B cell (primary cell): Measurements from ENCODE around the gene TTC4. TPM values are rescaled to one million over a fixed set of nuclear protein-coding genes. Genes with fewer than 3 reads are reported as not detected.

Experiments used
- ATAC-seq: fragments of 200-7000 bp; cut with Tn5 transposase; one replicate; pipeline ENCODE4 v1.10.0; 2021; ENCODE audit warnings: low read depth, mild to moderate bottlenecking, moderate number of reproducible peaks, moderate library complexity
- CTCF ChIA-PET: fragments of 350-600 bp; sonication (Branson Sonifier 250); formaldehyde crosslinking; loops from one replicate; lab custom pipeline; 2021; ENCODE audit warnings: antibody characterized with exemption, inconsistent platforms; lab: Charles Lee
- POLR2A ChIA-PET: fragments of 350-600 bp; sonication (Branson Sonifier 250); formaldehyde crosslinking; loops from one replicate; lab custom pipeline; 2021; ENCODE audit warnings: antibody characterized with exemption; lab: Charles Lee
- DNase-seq: peaks from one replicate; pipeline ENCODE4 v3.0.0; 2013
- H2AFZ ChIP-seq: 2 replicates; pipeline ENCODE4 v1.6.1; 2012; ENCODE audit warnings: mild to moderate bottlenecking, low read depth, low read length; ENCODE audit not compliant: insufficient read depth, poor library complexity, severe bottlenecking
- H3K27ac ChIP-seq, 2 donors: 1 replicate in 1 of 2; 2 replicates in 1 of 2; pipeline ENCODE4 v1.5.1; 2012 to 2013; ENCODE audit warnings: low read length in 2 of 2, mild to moderate bottlenecking in 2 of 2, moderate library complexity in 1 of 2
- H3K27me3 ChIP-seq, 4 experiments: fragments of 200-600 bp in 1 of 4; sonication (generic) in 1 of 4; replicated peaks in 1 of 4; 1 replicate in 2 of 4; 2 replicates in 2 of 4; pipeline versions ENCODE4 v1.6.1 to v1.7.0; 2013 to 2016; ENCODE audit warnings: low read length in 3 of 4, mild to moderate bottlenecking in 2 of 4, mixed read lengths in 1 of 4, moderate library complexity in 1 of 4; ENCODE audit not compliant: insufficient read depth in 4 of 4, control insufficient read depth in 3 of 4; ENCODE audit errors: control extremely low read depth in 1 of 4
- H3K36me3 ChIP-seq, 2 experiments: replicated peaks in 1 of 2; 1 replicate in 1 of 2; 2 replicates in 1 of 2; pipeline versions ENCODE4 v1.6.1 to v1.7.1; 2013; ENCODE audit warnings: low read length in 1 of 2; ENCODE audit not compliant: insufficient read depth in 2 of 2, control insufficient read depth in 1 of 2; ENCODE audit errors: control extremely low read depth in 1 of 2, extremely low read depth in 1 of 2
- H3K4me1 ChIP-seq, 2 donors: fragments of 200-600 bp in 1 of 2; sonication (generic) in 1 of 2; 1 replicate in 1 of 2; 2 replicates in 1 of 2; pipeline versions ENCODE4 v1.5.1 to v1.6.1; 2013 to 2017; ENCODE audit warnings: low read length in 2 of 2; ENCODE audit not compliant: control insufficient read depth in 2 of 2, insufficient read depth in 2 of 2
- H3K4me2 ChIP-seq: replicated peaks from 2 replicates; pipeline ENCODE3; 2012; ENCODE audit warnings: mild to moderate bottlenecking, low read depth, low read length; ENCODE audit not compliant: poor library complexity, severe bottlenecking
- H3K4me3 ChIP-seq, 5 experiments: fragments of 200-600 bp in 1 of 5; sonication (generic) in 1 of 5; 1 replicate in 3 of 5; 2 replicates in 2 of 5; pipeline versions ENCODE4 v1.5.1 to v1.7.0; 2011 to 2016; ENCODE audit warnings: low read length in 4 of 5, mild to moderate bottlenecking in 4 of 5, low read depth in 2 of 5, control low read depth in 1 of 5, moderate library complexity in 1 of 5; ENCODE audit not compliant: insufficient read depth in 1 of 5; ENCODE audit errors: control extremely low read depth in 1 of 5, extremely low read depth in 1 of 5
- H3K79me2 ChIP-seq: fragments of 200-600 bp; sonication (generic); one replicate; pipeline ENCODE4 v1.6.0; 2016; ENCODE audit warnings: low read length; ENCODE audit not compliant: control insufficient read depth, insufficient read depth
- H3K9ac ChIP-seq: fragments of 200-600 bp; sonication (generic); 2 replicates; pipeline ENCODE4 v1.6.1; 2017; ENCODE audit warnings: mild to moderate bottlenecking, low read length, moderate library complexity
- H3K9me3 ChIP-seq, 3 donors: one replicate each; pipeline versions ENCODE4 v1.6.1 to v1.7.1; 2013; ENCODE audit warnings: low read length in 2 of 3; ENCODE audit not compliant: control insufficient read depth in 2 of 3, insufficient read depth in 1 of 3; ENCODE audit errors: control extremely low read depth in 1 of 3
- H4K20me1 ChIP-seq: 2 replicates; pipeline ENCODE4 v1.6.0; 2012; ENCODE audit warnings: mild to moderate bottlenecking, low read length; ENCODE audit not compliant: insufficient read depth, control insufficient read depth, poor library complexity, severe bottlenecking
- H3K27ac Mint-ChIP-seq: one replicate; pipeline ENCODE4 v1.8.0; 2021; ENCODE audit warnings: mixed read lengths
- H3K27me3 Mint-ChIP-seq: one replicate; pipeline ENCODE4 v1.8.0; 2021; ENCODE audit warnings: mixed read lengths
- H3K4me1 Mint-ChIP-seq: one replicate; pipeline ENCODE4 v1.8.0; 2021; ENCODE audit warnings: mixed read lengths
- H3K4me3 Mint-ChIP-seq: one replicate; pipeline ENCODE4 v1.8.0; 2021; ENCODE audit warnings: mixed read lengths
- H3K9me3 Mint-ChIP-seq: one replicate; pipeline ENCODE4 v1.8.0; 2022; ENCODE audit warnings: mixed read lengths; ENCODE audit not compliant: insufficient read depth
- EZH2 ChIP-seq: IDR thresholded peaks from 2 replicates; pipeline ENCODE4 v1.6.1; 2012; ENCODE audit warnings: borderline replicate concordance, low read depth, mild to moderate bottlenecking, moderate library complexity, low read length; ENCODE audit not compliant: insufficient read depth, poor library complexity, severe bottlenecking
- WGBS: methylation state at CpG from one replicate; pipeline ENCODE4 v1.1.5; 2013; ENCODE audit warnings: missing lambda C conversion rate; ENCODE audit not compliant: insufficient coverage; 5-methylcytosine and 5-hydroxymethylcytosine counted together
- intact Hi-C: fragments of 100-400 bp; cut with micrococcal nuclease; formaldehyde crosslinking; loops from one replicate; pipeline ENCODE4 v1.10.0; 2022
- polyA plus RNA-seq: library from polyadenylated mRNA; depleted of rRNA; stranded (reverse); fragments of >200 nt; gene quantifications from 2 replicates; pipeline ENCODE4 v1.2.3, GENCODE V29; 2012
- total RNA-seq, 2 donors: library from RNA; stranded (reverse); fragments of 120-200 nt in 1 of 2; gene quantifications; 1 replicate in 1 of 2; 2 replicates in 1 of 2; pipeline versions ENCODE4 v1.2.3 to v1.2.4, GENCODE V29; 2013 to 2022
- TF ChIP-seq, protein P1 (sequence below): fragments of 200-600 bp; IDR thresholded peaks from one replicate; pipeline ENCODE4 v1.8.0; 2022; ENCODE audit warnings: antibody characterized with exemption, mild to moderate bottlenecking

TTC4 gene
- total and polyA plus RNA-seq, 2 donors (not counting 1 experiment from before 2014, with no cell fraction given) = 9.9 to 23.9 TPM

DNA sequence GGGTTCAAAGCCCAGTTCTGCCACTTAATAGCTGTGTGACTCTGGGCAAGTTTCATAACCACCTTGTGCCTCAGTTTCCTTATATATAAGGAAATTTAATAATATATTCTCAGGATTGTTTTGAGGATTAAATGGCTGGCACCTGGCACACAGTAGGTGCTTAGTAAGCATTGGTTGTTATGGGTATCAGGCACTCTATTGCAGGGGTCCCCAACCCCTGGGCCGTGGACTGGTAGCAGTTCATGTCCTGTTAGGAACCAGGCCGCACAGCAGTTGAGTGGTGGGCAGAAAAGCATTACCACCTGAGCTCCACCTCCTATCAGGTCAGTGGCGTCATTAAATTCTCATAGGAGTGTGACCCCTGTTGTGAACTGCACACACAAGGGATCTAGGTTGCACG, 30.2 kb downstream of the TTC4 start:
- no peak overlapping the region for H3K4me3 ChIP-seq
- ChIA-PET CTCF (no interaction called here), POLR2A (no interaction called here)
- intact Hi-C loops = no loop called here
- H3K9ac ChIP-seq = no peak overlapping the region
- H4K20me1 ChIP-seq = no peaks in the 10 kb centered on the region
- no peak overlapping the region for H3K4me3 Mint-ChIP-seq
- H3K36me3 ChIP-seq = peaks cover 0 to 22% of the 10 kb centered on the region in 2 experiments
- WGBS = 88% methylated on average over 4 of the region's 4 CpGs
- no peaks in the 10 kb centered on the region for H3K79me2 ChIP-seq
- TF ChIP-seq, protein P1, sequence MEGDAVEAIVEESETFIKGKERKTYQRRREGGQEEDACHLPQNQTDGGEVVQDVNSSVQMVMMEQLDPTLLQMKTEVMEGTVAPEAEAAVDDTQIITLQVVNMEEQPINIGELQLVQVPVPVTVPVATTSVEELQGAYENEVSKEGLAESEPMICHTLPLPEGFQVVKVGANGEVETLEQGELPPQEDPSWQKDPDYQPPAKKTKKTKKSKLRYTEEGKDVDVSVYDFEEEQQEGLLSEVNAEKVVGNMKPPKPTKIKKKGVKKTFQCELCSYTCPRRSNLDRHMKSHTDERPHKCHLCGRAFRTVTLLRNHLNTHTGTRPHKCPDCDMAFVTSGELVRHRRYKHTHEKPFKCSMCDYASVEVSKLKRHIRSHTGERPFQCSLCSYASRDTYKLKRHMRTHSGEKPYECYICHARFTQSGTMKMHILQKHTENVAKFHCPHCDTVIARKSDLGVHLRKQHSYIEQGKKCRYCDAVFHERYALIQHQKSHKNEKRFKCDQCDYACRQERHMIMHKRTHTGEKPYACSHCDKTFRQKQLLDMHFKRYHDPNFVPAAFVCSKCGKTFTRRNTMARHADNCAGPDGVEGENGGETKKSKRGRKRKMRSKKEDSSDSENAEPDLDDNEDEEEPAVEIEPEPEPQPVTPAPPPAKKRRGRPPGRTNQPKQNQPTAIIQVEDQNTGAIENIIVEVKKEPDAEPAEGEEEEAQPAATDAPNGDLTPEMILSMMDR = no peak
- TF ChIP-seq EZH2 = no peak
- no peak for ATAC-seq
- no peak overlapping the region for H3K27ac ChIP-seq
- H3K4me1 Mint-ChIP-seq = no peaks in the 10 kb centered on the region
- H3K9me3 ChIP-seq = no peaks in the 10 kb centered on the region
- no peak overlapping the region for H3K27ac Mint-ChIP-seq
- no peak overlapping the region for H2AFZ ChIP-seq
- H3K4me2 ChIP-seq = no peak overlapping the region
- H3K27me3 ChIP-seq = no peaks in the 10 kb centered on the region
- H3K27me3 Mint-ChIP-seq = peaks cover 3% of the 10 kb centered on the region
- DNase-seq = no peak
- no peaks in the 10 kb centered on the region for H3K4me1 ChIP-seq
- no peaks in the 10 kb centered on the region for H3K9me3 Mint-ChIP-seq

DNA sequence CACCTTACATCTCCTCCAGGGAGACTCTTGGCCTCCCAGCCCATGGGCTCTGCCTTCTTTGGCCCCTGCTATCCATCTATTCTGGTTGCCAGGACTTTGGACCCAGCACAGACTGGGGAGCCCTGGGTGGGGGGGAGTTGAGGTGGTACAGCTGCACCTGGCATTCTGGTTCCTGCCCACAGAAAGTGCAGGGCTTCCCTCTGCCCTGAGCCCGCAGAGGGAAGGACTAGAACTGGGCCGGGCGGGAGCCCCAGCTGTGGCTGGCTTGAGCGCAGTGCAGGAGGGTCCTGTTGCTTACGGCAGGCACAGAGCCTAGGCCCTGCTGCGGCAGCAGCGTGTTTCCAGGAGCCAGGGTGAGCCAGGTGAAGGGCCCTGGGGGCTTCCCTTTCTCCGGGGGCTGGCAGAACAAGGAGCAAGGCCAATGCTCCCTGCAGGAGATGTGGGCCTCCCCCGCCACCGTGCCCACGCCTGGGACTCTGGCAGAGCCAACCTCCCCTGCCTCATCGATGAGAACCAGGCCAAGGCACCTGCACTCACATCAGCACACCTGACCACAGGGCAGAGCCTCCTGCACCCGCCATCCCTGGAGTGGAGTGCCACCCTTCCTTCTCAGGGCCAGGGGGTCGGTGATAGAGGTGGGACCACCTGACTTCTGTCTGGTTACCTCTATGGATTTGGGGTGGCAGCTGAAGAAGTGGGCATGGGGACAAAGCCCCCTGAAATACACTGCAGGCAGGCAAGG, 32.6 kb downstream of the TTC4 start:
- no peaks in the 10 kb centered on the region for H4K20me1 ChIP-seq
- ChIA-PET CTCF (no interaction called here), POLR2A (no interaction called here)
- no peak for DNase-seq
- no peak overlapping the region for H2AFZ ChIP-seq
- no peaks in the 10 kb centered on the region for H3K9me3 ChIP-seq
- H3K27me3 ChIP-seq = no peaks in the 10 kb centered on the region
- 88% methylated on average over 13 of the region's 14 CpGs for WGBS
- Mint-ChIP-seq H3K9me3 (no peaks in the 10 kb centered on the region), H3K27ac (no peak overlapping the region), H3K27me3 (peaks cover 3% of the 10 kb centered on the region), H3K4me3 (no peak overlapping the region), H3K4me1 (no peaks in the 10 kb centered on the region)
- H3K79me2 ChIP-seq = no peaks in the 10 kb centered on the region
- no peak overlapping the region for H3K9ac ChIP-seq
- H3K4me1 ChIP-seq = no peaks in the 10 kb centered on the region
- H3K4me3 ChIP-seq = no peak overlapping the region
- intact Hi-C loops = no loop called here
- peaks cover 0 to 2% of the 10 kb centered on the region in 2 experiments for H3K36me3 ChIP-seq
- ATAC-seq = no peak
- no peak for TF ChIP-seq EZH2
- TF ChIP-seq, protein P1 = no peak
- no peak overlapping the region for H3K4me2 ChIP-seq
- H3K27ac ChIP-seq = no peak overlapping the region
